ENCODE data around the gene IQGAP2.

The IQGAP2 gene

GRCh38 chr5:76532973-76533372 lies 129.9 kb downstream of the IQGAP2 start:
- Histone ChIP-seq H3K27ac (ENCODE audit: low read depth, low read length) (no peak overlapping the region), H3K9ac (ENCODE audit: low read length) (no peak overlapping the region), H2AFZ (ENCODE audit: low read depth, low read length, severe bottlenecking) (no peak overlapping the region), H3K79me2 (ENCODE audit: insufficient read depth, low read length) (no peaks in the 10 kb centered on the region), H3K4me2 (ENCODE audit: low read depth, low read length, poor library complexity, severe bottlenecking) (no peak overlapping the region), H3K9me3 (ENCODE audit: insufficient read depth, low read length) (no peaks in the 10 kb centered on the region), H4K20me1 (ENCODE audit: low read depth, low read length) (no peaks in the 10 kb centered on the region), H3K4me3 (ENCODE audit: insufficient read depth, low read length, poor library complexity, severe bottlenecking) (no peak overlapping the region), H3K27me3 (ENCODE audit: low read length) (no peaks in the 10 kb centered on the region), H3K9me2 (replicated peaks; ENCODE audit: insufficient read depth, low read length) (no peaks in the 10 kb centered on the region), H3F3A (ENCODE audit: insufficient read depth) (no peaks in the 10 kb centered on the region), H3K36me3 (ENCODE audit: low read length) (no peaks in the 10 kb centered on the region)
- TF ChIP-seq CTCF (IDR thresholded peaks at IDR 0.05; ENCODE audit: insufficient read depth, low read length, poor library complexity, severe bottlenecking) (no peak), EZH2phosphoT487 (conservative IDR thresholded peaks at IDR 0.05; ENCODE audit: low read length) (no peak)

DNA sequence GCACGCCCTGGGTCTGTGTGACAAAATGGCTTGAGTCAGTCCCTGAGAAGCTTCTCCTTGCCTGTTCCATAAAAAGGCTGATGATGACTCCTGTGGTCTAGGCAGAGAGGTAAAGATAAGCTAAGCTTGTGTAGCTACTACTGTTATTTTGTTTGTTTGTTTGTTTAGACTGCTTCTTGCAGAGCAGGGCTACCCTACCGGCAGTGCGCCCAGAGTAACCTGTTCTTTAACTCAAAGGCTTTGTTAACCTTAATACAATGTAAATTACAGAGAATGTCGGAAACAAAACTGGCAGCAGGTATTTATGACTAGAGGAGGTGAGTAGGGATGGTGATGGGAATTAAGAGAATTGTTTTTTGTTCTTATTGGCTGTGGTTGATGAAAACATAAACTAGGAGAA lies 132.5 kb downstream of the IQGAP2 start:
- Histone ChIP-seq H2AFZ (ENCODE audit: low read depth, low read length, severe bottlenecking) (no peak overlapping the region), H3F3A (ENCODE audit: insufficient read depth) (no peaks in the 10 kb centered on the region), H3K4me2 (ENCODE audit: low read depth, low read length, poor library complexity, severe bottlenecking) (no peak overlapping the region), H3K27ac (ENCODE audit: low read depth, low read length) (no peak overlapping the region), H3K79me2 (ENCODE audit: insufficient read depth, low read length) (no peaks in the 10 kb centered on the region), H3K4me3 (ENCODE audit: insufficient read depth, low read length, poor library complexity, severe bottlenecking) (no peak overlapping the region), H3K27me3 (ENCODE audit: low read length) (no peaks in the 10 kb centered on the region), H3K36me3 (ENCODE audit: low read length) (no peaks in the 10 kb centered on the region), H3K9me3 (ENCODE audit: insufficient read depth, low read length) (no peaks in the 10 kb centered on the region), H3K9ac (ENCODE audit: low read length) (no peak overlapping the region), H4K20me1 (ENCODE audit: low read depth, low read length) (no peaks in the 10 kb centered on the region), H3K9me2 (replicated peaks; ENCODE audit: insufficient read depth, low read length) (no peaks in the 10 kb centered on the region)
- TF ChIP-seq EZH2phosphoT487 (conservative IDR thresholded peaks at IDR 0.05; ENCODE audit: low read length) (no peak), CTCF (IDR thresholded peaks at IDR 0.05; ENCODE audit: insufficient read depth, low read length, poor library complexity, severe bottlenecking) (no peak)

DNA sequence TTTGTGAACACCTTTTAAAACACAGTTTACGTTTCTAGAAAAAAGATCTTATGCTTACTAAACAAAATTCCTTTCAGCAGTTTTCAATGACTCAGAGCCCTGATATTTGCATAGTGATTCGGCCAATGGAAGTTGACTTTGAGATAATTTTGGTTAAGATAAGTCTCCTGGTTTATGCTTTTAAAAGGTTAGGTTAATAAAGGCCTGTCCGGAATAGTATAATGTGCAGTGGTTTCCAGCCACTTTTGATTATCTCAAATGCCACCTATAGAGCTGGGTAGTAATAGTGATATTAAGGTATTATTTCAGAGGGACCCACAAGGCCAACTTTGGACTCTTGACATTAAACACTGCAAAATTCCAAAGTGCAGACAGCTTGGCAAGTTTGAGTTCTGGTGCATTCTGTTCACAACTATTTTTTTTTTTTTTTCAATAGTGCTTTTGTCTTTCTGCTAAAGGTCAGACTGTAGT lies 134.0 kb downstream of the IQGAP2 start:
- H4K20me1 ChIP-seq (ENCODE audit: low read depth, low read length), result no peaks in the 10 kb centered on the region
- H3K4me2 ChIP-seq (ENCODE audit: low read depth, low read length, poor library complexity, severe bottlenecking), result no peak overlapping the region
- no peaks in the 10 kb centered on the region for H3K9me2 ChIP-seq (replicated peaks; ENCODE audit: insufficient read depth, low read length)
- no peak overlapping the region for H3K27ac ChIP-seq (ENCODE audit: low read depth, low read length)
- H3K4me3 ChIP-seq (ENCODE audit: insufficient read depth, low read length, poor library complexity, severe bottlenecking), result no peak overlapping the region
- no peaks in the 10 kb centered on the region for H3K79me2 ChIP-seq (ENCODE audit: insufficient read depth, low read length)
- H3F3A ChIP-seq (ENCODE audit: insufficient read depth), result no peaks in the 10 kb centered on the region
- no peaks in the 10 kb centered on the region for H3K36me3 ChIP-seq (ENCODE audit: low read length)
- H3K9ac ChIP-seq (ENCODE audit: low read length), result no peak overlapping the region
- no peaks in the 10 kb centered on the region for H3K27me3 ChIP-seq (ENCODE audit: low read length)
- no peaks in the 10 kb centered on the region for H3K9me3 ChIP-seq (ENCODE audit: insufficient read depth, low read length)
- TF ChIP-seq CTCF (IDR thresholded peaks at IDR 0.05; ENCODE audit: insufficient read depth, low read length, poor library complexity, severe bottlenecking), result no peak
- TF ChIP-seq EZH2phosphoT487 (conservative IDR thresholded peaks at IDR 0.05; ENCODE audit: low read length), result no peak
- H2AFZ ChIP-seq (ENCODE audit: low read depth, low read length, severe bottlenecking), result no peak overlapping the region

Data from SU-DHL-6 (cell line).